Measurements from ENCODE around the gene PRC1. TPM values are rescaled to one million over a fixed set of nuclear protein-coding genes. Genes with fewer than 3 reads are reported as not detected.
A peak's percentile ranks its signal among the peaks of the same experiment; 100 is the strongest.
"Not testable (repeated sequence)": the region's sequence is repeated elsewhere in the genome, so short reads cannot be mapped to it uniquely, and the experiment has no call there.

PRC1 gene
- total RNA-seq, 1 experiment from 2014 or later, result 275 TPM

DNA sequence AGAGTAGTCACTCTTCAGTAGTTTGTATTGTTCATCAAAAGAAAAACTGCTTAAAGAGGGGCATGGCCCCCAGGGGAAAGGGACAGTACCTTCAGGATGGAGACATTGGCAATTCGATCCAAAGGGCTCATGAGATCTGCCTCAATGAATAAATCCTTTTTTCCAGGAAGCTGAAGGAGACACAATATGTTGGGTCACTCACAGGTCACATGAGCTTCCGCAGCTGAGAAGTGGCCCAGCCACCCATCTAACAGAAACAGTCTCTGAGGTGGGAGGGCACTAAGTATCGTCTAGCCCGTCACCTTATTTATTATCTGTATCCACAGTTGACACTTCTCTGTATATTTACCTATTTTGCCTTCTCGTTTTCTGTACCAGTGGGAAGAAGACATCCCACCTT, 23.4 kb upstream of the PRC1 start:
- Histone ChIP-seq H3K4me3 (no peak overlapping the region), H3K36me3 (peaks cover 6% of the 10 kb centered on the region), H3K4me1 (peaks cover 2% of the 10 kb centered on the region; the same call in 1 of the 2 replicates), H3K9me3 (replicated peaks) (no peaks in the 10 kb centered on the region), H3K27me3 (no peaks in the 10 kb centered on the region), H3K27ac (no peak overlapping the region)
- no peak for DNase-seq

- not testable (repeated sequence) for H3K4me1 ChIP-seq; H3K27me3 ChIP-seq; DNase-seq; H3K4me3 ChIP-seq; H3K9me3 ChIP-seq (replicated peaks); H3K27ac ChIP-seq
- H3K36me3 ChIP-seq, result peaks cover 15% of the 10 kb centered on the region
Measured at GRCh38 chr15:91013701-91014100, 19.4 kb upstream of the PRC1 start.

DNA sequence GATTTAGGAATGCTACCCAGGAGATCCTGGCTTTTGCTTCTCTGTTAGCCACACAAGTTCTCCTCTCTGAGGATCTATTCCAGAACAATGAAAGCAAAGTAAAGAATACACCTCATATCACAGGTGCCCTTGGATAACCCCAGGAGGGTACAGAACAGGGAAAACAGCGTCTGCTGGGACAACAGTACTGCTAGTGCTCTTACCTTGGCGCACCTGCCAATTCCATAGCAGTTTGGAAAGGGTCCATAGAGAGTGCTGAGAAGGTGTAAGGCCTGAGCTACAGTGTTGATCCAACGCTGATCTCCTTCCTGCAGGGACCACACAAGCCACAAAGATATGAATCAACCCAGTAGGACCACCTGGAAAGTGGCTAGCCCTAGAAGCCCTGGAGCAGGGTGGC, 12.9 kb upstream of the PRC1 start:
- Histone ChIP-seq H3K9me3 (replicated peaks) (no peaks in the 10 kb centered on the region), H3K4me1 (no peaks in the 10 kb centered on the region), H3K27ac (no peak overlapping the region), H3K27me3 (no peaks in the 10 kb centered on the region), H3K4me3 (no peak overlapping the region), H3K36me3 (peaks cover 31% of the 10 kb centered on the region)
- DNase-seq, result no peak

GRCh38 chr15:91001209-91001608, 6.9 kb upstream of the PRC1 start:
- Histone ChIP-seq H3K27ac (no peak overlapping the region), H3K27me3 (no peaks in the 10 kb centered on the region), H3K4me1 (no peaks in the 10 kb centered on the region), H3K4me3 (no peak overlapping the region), H3K9me3 (replicated peaks) (no peaks in the 10 kb centered on the region), H3K36me3 (peaks cover 43% of the 10 kb centered on the region)
- DNase-seq, result no peak

DNA sequence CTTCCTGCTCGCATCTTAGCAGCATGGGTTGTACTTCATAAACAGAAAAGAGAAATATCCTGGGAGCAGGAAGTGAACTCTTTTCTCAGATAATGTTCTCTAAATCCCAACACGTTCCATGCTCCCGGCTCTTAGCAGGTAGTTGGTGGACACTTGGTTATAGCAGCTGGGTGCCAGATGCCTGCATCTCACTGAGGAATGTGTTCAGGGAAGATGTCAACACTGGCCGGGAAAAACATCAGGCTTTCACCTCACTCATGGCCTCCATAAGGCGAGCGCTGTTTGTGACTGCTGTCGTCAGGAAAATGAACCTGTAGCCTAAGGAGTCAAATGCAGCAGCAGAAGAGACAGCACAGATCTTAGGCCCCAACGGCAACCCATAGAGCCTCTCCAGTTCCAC, 4.4 kb upstream of the PRC1 start:
- no peaks in the 10 kb centered on the region; the same call in 1 of the 2 replicates for H3K4me1 ChIP-seq
- H3K4me3 ChIP-seq, result no peak overlapping the region
- peaks cover 35% of the 10 kb centered on the region for H3K36me3 ChIP-seq
- DNase-seq, result no peak
- H3K9me3 ChIP-seq (replicated peaks), result no peaks in the 10 kb centered on the region
- H3K27me3 ChIP-seq, result no peaks in the 10 kb centered on the region
- no peak overlapping the region for H3K27ac ChIP-seq

DNA sequence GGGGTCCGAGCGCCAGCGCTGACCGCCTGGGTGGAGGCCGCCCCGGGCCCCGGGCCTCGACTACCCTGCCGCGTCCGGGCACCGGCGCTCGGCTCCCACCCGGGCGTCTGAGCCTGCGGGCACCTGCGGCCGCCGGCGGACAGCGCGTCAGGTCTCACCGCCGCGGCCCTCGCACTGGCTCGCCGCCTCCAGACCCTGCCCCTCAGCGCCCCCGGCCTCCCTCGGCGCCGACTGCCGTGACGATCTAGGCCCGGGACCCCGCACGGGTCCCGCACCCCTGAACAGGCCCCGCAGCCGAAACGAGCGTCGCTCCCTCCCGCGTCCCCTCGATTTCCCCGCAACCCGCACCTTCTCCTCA, 297 bp downstream of the PRC1 start:
- peak overlapping the region; percentile 94 for H3K27ac ChIP-seq
- H3K4me3 ChIP-seq, result peak overlapping the region; percentile 97
- H3K4me1 ChIP-seq, result peaks cover under 1% of the 10 kb centered on the region; the same call in 1 of the 2 replicates
- no peaks in the 10 kb centered on the region for H3K27me3 ChIP-seq
- no peaks in the 10 kb centered on the region for H3K9me3 ChIP-seq (replicated peaks)
- no peak for DNase-seq
- peaks cover 17% of the 10 kb centered on the region for H3K36me3 ChIP-seq

DNA sequence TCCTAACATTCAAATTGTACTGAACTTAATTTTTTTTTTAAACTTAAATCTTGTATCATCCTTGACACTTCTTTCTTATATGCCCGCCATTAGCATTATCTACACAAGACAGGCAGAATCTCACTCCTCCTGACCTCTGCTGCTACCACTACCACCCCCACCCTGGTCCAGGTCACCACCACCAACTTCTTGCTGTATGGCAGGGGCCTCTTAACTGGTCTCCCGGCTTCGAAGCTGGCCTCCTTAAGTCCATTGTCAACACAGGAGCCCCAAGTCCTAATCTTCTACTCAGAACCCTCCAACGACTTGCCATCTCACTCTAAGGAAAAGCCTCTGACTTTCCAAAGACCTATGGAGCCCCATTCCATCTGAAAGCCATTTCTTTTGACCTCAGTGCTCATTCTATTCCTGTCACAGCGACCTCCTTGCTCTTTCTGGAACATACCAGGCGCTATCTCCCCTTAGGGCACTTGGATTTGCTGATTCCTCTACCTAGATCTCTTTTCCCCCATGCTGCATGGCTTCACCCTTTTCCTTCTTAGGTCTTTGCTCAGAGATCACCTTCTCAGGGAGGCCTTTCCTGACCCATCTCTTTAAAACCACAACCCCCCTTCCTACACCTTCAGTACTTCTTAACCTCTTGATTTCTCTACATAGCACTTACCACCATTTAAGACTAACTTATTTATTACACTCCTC, 2.6 kb downstream of the PRC1 start:
- Histone ChIP-seq H3K4me1 (peaks cover 9% of the 10 kb centered on the region), H3K36me3 (0 out of 2 replicates have a peak, but pooled peaks cover 3% of the 10 kb centered on the region), H3K4me3 (no peak overlapping the region), H3K27ac (no peak overlapping the region), H3K27me3 (no peaks in the 10 kb centered on the region), H3K9me3 (replicated peaks) (no peaks in the 10 kb centered on the region)
- no peak for DNase-seq

DNA sequence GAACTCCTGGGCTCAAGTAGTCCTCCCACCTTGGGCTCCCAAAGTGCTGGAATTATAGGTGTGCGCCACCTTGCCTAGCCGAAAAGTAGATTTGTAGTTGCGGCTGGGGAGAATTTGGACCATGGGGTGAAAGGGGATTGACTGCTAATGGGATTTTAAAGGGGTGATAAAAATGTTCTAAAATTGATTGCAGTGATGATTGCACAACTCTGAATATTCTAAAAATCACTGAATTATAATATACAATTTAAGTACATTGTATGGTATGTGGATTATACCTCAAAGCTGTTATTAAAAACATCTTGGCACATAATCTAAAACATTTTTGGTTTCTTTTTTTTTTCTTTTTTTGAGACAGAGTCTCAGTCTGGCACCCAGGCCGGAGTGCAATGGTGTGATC, 3.9 kb downstream of the PRC1 start:
- peaks cover 9% of the 10 kb centered on the region for H3K4me1 ChIP-seq

GRCh38 chr15:90989040-90989768, 5.1 kb downstream of the PRC1 start:
- Histone ChIP-seq H3K9me3 (replicated peaks) (no peaks in the 10 kb centered on the region), H3K27me3 (no peaks in the 10 kb centered on the region), H3K4me1 (peaks cover 9% of the 10 kb centered on the region), H3K36me3 (peaks cover 18% of the 10 kb centered on the region), H3K27ac (no peak overlapping the region), H3K4me3 (no peak overlapping the region)
- no peak for DNase-seq

More for the DNA sequence above, 3.9 kb downstream of the PRC1 start:
- no peak for DNase-seq
- no peaks in the 10 kb centered on the region for H3K9me3 ChIP-seq (replicated peaks)
- H3K4me3 ChIP-seq, result no peak overlapping the region
- no peaks in the 10 kb centered on the region for H3K27me3 ChIP-seq
- no peak overlapping the region for H3K27ac ChIP-seq
- H3K36me3 ChIP-seq, result peaks cover 10% of the 10 kb centered on the region; the same call in 1 of the 2 replicates

GRCh38 chr15:90988296-90988695, 6.0 kb downstream of the PRC1 start:
- no peak overlapping the region for H3K27ac ChIP-seq
- H3K27me3 ChIP-seq, result no peaks in the 10 kb centered on the region
- H3K4me1 ChIP-seq, result peaks cover 9% of the 10 kb centered on the region
- H3K36me3 ChIP-seq, result peaks cover 26% of the 10 kb centered on the region
- no peak overlapping the region for H3K4me3 ChIP-seq
- no peaks in the 10 kb centered on the region for H3K9me3 ChIP-seq (replicated peaks)
- DNase-seq, result no peak

GRCh38 chr15:90987561-90988141, 6.7 kb downstream of the PRC1 start:
- DNase-seq, result no peak
- H3K9me3 ChIP-seq (replicated peaks), result no peaks in the 10 kb centered on the region
- H3K27ac ChIP-seq, result no peak overlapping the region
- no peak overlapping the region for H3K4me3 ChIP-seq
- H3K4me1 ChIP-seq, result peaks cover 9% of the 10 kb centered on the region
- H3K27me3 ChIP-seq, result no peaks in the 10 kb centered on the region
- H3K36me3 ChIP-seq, result peaks cover 32% of the 10 kb centered on the region

- no peaks in the 10 kb centered on the region for H3K27me3 ChIP-seq
- peaks cover 34% of the 10 kb centered on the region for H3K36me3 ChIP-seq
- no peak overlapping the region for H3K27ac ChIP-seq
Measured at GRCh38 chr15:90986790-90987507, 7.4 kb downstream of the PRC1 start.

GRCh38 chr15:90982135-90982534, 12.2 kb downstream of the PRC1 start:
- Histone ChIP-seq H3K9me3 (replicated peaks) (no peaks in the 10 kb centered on the region), H3K4me1 (no peaks in the 10 kb centered on the region), H3K27ac (no peak overlapping the region), H3K27me3 (no peaks in the 10 kb centered on the region), H3K36me3 (peaks cover 78% of the 10 kb centered on the region), H3K4me3 (no peak overlapping the region)
- DNase-seq, result no peak

More at GRCh38 chr15:90986790-90987507, 7.4 kb downstream of the PRC1 start:
- H3K4me1 ChIP-seq, result peaks cover 9% of the 10 kb centered on the region
- DNase-seq, result no peak
- no peaks in the 10 kb centered on the region for H3K9me3 ChIP-seq (replicated peaks)
- H3K4me3 ChIP-seq, result no peak overlapping the region

DNA sequence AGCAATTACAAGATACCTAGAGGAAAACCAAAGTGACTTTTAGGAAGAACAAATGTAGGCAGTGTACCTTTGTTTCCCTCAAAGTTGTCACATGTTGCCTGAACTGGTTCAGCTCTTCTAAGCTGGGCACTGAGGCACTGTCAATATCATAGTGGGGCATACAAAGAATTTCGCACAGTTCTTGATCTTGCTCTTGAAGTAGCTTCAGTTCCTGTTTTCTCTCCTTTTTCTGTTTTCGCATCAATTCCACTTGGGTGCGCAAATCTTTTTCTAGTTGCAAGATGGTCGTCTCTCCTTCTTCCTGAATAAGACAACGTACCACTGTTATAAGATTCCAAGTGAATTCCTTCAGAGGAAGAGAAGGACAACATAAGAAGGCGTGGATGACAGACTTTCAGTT, 12.7 kb downstream of the PRC1 start:
- Histone ChIP-seq H3K27me3 (no peaks in the 10 kb centered on the region), H3K9me3 (replicated peaks) (no peaks in the 10 kb centered on the region), H3K36me3 (peaks cover 82% of the 10 kb centered on the region), H3K4me1 (no peaks in the 10 kb centered on the region), H3K27ac (no peak overlapping the region), H3K4me3 (no peak overlapping the region)
- DNase-seq, result no peak

DNA sequence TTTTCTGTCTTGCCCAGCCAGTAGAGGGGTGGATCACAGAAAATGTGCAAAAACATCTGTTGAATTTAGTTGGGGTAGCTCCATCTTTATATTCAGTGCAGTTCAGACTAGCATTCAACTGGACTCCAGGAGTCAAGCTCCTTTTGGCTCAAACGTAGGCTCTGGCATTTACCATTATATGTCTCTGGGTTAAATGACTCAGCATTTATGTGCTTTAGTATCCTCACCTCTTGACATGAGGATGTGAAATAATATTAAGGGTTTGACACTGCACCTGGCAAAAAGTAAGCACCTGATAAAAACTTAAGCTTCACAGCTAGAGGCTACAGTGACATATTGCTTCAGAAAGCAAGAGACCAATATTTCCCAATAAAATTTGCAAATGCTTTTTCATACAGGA, 14.8 kb downstream of the PRC1 start:
- Histone ChIP-seq H3K9me3 (replicated peaks) (no peaks in the 10 kb centered on the region), H3K36me3 (peaks cover 92% of the 10 kb centered on the region), H3K4me1 (no peaks in the 10 kb centered on the region), H3K27me3 (no peaks in the 10 kb centered on the region), H3K4me3 (no peak overlapping the region), H3K27ac (no peak overlapping the region)
- DNase-seq, result no peak

Data from SJCRH30 (cell line).